ENCODE data around the gene ITGA6.

Gene ITGA6

GRCh38 chr2:172458561-172459124 lies 31.3 kb downstream of the ITGA6 start:
- no peak for FAIRE-seq
- TF ChIP-seq PAX5 (IDR thresholded peaks at IDR 0.05; ENCODE audit: insufficient read depth, low read length, severe bottlenecking): no peak
- no peak for TF ChIP-seq POU2F2 (IDR thresholded peaks at IDR 0.05; ENCODE audit: low read depth, low read length)
- TF ChIP-seq POLR2A (IDR thresholded peaks at IDR 0.05; ENCODE audit: low read depth, low read length): no peak
- no peak for TF ChIP-seq POLR2AphosphoS5 (IDR thresholded peaks at IDR 0.05; ENCODE audit: low read depth, low read length)
- TF ChIP-seq SPI1 (IDR thresholded peaks at IDR 0.05; ENCODE audit: low read depth, low read length): no peak
- no peak for TF ChIP-seq TAF1 (IDR thresholded peaks at IDR 0.05; ENCODE audit: low read depth, low read length)
- DNase-seq (ENCODE audit: insufficient read length, low spot score): no peak

- FAIRE-seq (no peak), DNase-seq (ENCODE audit: insufficient read length, low spot score) (no peak)
- TF ChIP-seq PAX5 (IDR thresholded peaks at IDR 0.05; ENCODE audit: insufficient read depth, low read length, severe bottlenecking) (no peak), POLR2AphosphoS5 (IDR thresholded peaks at IDR 0.05; ENCODE audit: low read depth, low read length) (no peak), SPI1 (IDR thresholded peaks at IDR 0.05; ENCODE audit: low read depth, low read length) (no peak), TAF1 (IDR thresholded peaks at IDR 0.05; ENCODE audit: low read depth, low read length) (no peak), POLR2A (IDR thresholded peaks at IDR 0.05; ENCODE audit: low read depth, low read length) (no peak), POU2F2 (IDR thresholded peaks at IDR 0.05; ENCODE audit: low read depth, low read length) (no peak)
Observed at GRCh38 chr2:172460780-172461201, 33.4 kb downstream of the ITGA6 start.

- DNase-seq (ENCODE audit: insufficient read length, low spot score) (peak; percentile 23), FAIRE-seq (peak; percentile 75)
- TF ChIP-seq SPI1 (IDR thresholded peaks at IDR 0.05; ENCODE audit: low read depth, low read length) (no peak), POU2F2 (IDR thresholded peaks at IDR 0.05; ENCODE audit: low read depth, low read length) (0 out of 2 replicates have a peak, but pooled peaks have one; percentile 15), POLR2A (IDR thresholded peaks at IDR 0.05; ENCODE audit: low read depth, low read length) (no peak), TAF1 (IDR thresholded peaks at IDR 0.05; ENCODE audit: low read depth, low read length) (no peak)
Observed at GRCh38 chr2:172461591-172462372, 34.4 kb downstream of the ITGA6 start.

- no peak for TF ChIP-seq TAF1 (IDR thresholded peaks at IDR 0.05; ENCODE audit: low read depth, low read length)
- TF ChIP-seq PAX5 (IDR thresholded peaks at IDR 0.05; ENCODE audit: insufficient read depth, low read length, severe bottlenecking): no peak
- no peak for TF ChIP-seq POLR2AphosphoS5 (IDR thresholded peaks at IDR 0.05; ENCODE audit: low read depth, low read length)
- no peak for TF ChIP-seq POU2F2 (IDR thresholded peaks at IDR 0.05; ENCODE audit: low read depth, low read length)
- TF ChIP-seq POLR2A (IDR thresholded peaks at IDR 0.05; ENCODE audit: low read depth, low read length): no peak
- no peak for TF ChIP-seq SPI1 (IDR thresholded peaks at IDR 0.05; ENCODE audit: low read depth, low read length)
- FAIRE-seq (no peak), DNase-seq (ENCODE audit: insufficient read length, low spot score) (no peak)
Observed at GRCh38 chr2:172462373-172462848, 35.0 kb downstream of the ITGA6 start.

- TF ChIP-seq POLR2AphosphoS5 (IDR thresholded peaks at IDR 0.05; ENCODE audit: low read depth, low read length): no peak
- no peak for TF ChIP-seq POLR2A (IDR thresholded peaks at IDR 0.05; ENCODE audit: low read depth, low read length)
- TF ChIP-seq TAF1 (IDR thresholded peaks at IDR 0.05; ENCODE audit: low read depth, low read length): no peak
- TF ChIP-seq SPI1 (IDR thresholded peaks at IDR 0.05; ENCODE audit: low read depth, low read length): peak; percentile 87
- DNase-seq (ENCODE audit: insufficient read length, low spot score) (no peak), FAIRE-seq (peak; percentile 45)
Observed at GRCh38 chr2:172462849-172463381, 35.5 kb downstream of the ITGA6 start.

GRCh38 chr2:172464400-172465129 lies 37.2 kb downstream of the ITGA6 start:
- no peak for DNase-seq (ENCODE audit: insufficient read length, low spot score)
- FAIRE-seq: no peak
- TF ChIP-seq SPI1 (IDR thresholded peaks at IDR 0.05; ENCODE audit: low read depth, low read length): no peak
- TF ChIP-seq POLR2AphosphoS5 (IDR thresholded peaks at IDR 0.05; ENCODE audit: low read depth, low read length): no peak
- no peak for TF ChIP-seq PAX5 (IDR thresholded peaks at IDR 0.05; ENCODE audit: insufficient read depth, low read length, severe bottlenecking)
- TF ChIP-seq POLR2A (IDR thresholded peaks at IDR 0.05; ENCODE audit: low read depth, low read length): no peak
- no peak for TF ChIP-seq TAF1 (IDR thresholded peaks at IDR 0.05; ENCODE audit: low read depth, low read length)
- no peak for TF ChIP-seq POU2F2 (IDR thresholded peaks at IDR 0.05; ENCODE audit: low read depth, low read length)

GRCh38 chr2:172465417-172466334 lies 38.3 kb downstream of the ITGA6 start:
- no peak for TF ChIP-seq TAF1 (IDR thresholded peaks at IDR 0.05; ENCODE audit: low read depth, low read length)
- no peak for TF ChIP-seq SPI1 (IDR thresholded peaks at IDR 0.05; ENCODE audit: low read depth, low read length)
- no peak for TF ChIP-seq POU2F2 (IDR thresholded peaks at IDR 0.05; ENCODE audit: low read depth, low read length)
- no peak for TF ChIP-seq POLR2A (IDR thresholded peaks at IDR 0.05; ENCODE audit: low read depth, low read length)
- TF ChIP-seq PAX5 (IDR thresholded peaks at IDR 0.05; ENCODE audit: insufficient read depth, low read length, severe bottlenecking): no peak
- TF ChIP-seq POLR2AphosphoS5 (IDR thresholded peaks at IDR 0.05; ENCODE audit: low read depth, low read length): no peak
- FAIRE-seq (peak; percentile 72), DNase-seq (ENCODE audit: insufficient read length, low spot score) (peak; percentile 21)

- TF ChIP-seq PAX5 (IDR thresholded peaks at IDR 0.05; ENCODE audit: insufficient read depth, low read length, severe bottlenecking) (no peak), POLR2A (IDR thresholded peaks at IDR 0.05; ENCODE audit: low read depth, low read length) (no peak), SPI1 (IDR thresholded peaks at IDR 0.05; ENCODE audit: low read depth, low read length) (no peak), POU2F2 (IDR thresholded peaks at IDR 0.05; ENCODE audit: low read depth, low read length) (no peak), POLR2AphosphoS5 (IDR thresholded peaks at IDR 0.05; ENCODE audit: low read depth, low read length) (no peak), TAF1 (IDR thresholded peaks at IDR 0.05; ENCODE audit: low read depth, low read length) (no peak)
- FAIRE-seq: no peak
- DNase-seq (ENCODE audit: insufficient read length, low spot score): no peak
Observed at GRCh38 chr2:172467382-172467781, 40.0 kb downstream of the ITGA6 start.
